MM.1S (cell line): ENCODE data around the gene ACE.

Experiments
- EZH2 ChIP-seq: fragments of 300-600 bp; sonication (generic); optimal IDR thresholded peaks from 2 replicates; pipeline ENCODE3; 2017; ENCODE audit warnings: low read depth, mild to moderate bottlenecking, antibody characterized with exemption, low read length, mixed read lengths
- EZH2phosphoT487 ChIP-seq: fragments of 300-600 bp; sonication (generic); IDR thresholded peaks from 2 replicates; pipeline ENCODE4 v1.6.1; 2018; ENCODE audit warnings: antibody characterized with exemption, low read length
- TF ChIP-seq, protein P1 (sequence below): fragments of 300-600 bp; sonication (generic); IDR thresholded peaks from 2 replicates; pipeline ENCODE4 v1.5.1; 2016; ENCODE audit warnings: antibody characterized with exemption, low read length, mixed read lengths

DNA sequence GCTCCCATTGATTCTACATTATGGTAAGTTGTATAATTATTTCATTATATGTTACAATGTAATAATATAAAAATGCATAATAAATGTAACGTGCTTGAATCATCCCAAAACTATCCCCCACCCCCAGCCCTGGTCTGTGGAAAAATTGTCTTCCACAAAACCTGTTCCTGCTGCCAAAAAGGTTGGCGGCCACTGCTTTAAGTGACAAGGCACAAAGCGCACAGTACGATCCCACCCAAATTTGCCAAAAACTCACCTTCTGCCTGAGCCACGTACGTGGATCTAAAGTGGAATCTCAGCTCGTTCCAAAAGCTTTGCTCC, 45.3 kb upstream of the ACE start:
- TF ChIP-seq, protein P1, sequence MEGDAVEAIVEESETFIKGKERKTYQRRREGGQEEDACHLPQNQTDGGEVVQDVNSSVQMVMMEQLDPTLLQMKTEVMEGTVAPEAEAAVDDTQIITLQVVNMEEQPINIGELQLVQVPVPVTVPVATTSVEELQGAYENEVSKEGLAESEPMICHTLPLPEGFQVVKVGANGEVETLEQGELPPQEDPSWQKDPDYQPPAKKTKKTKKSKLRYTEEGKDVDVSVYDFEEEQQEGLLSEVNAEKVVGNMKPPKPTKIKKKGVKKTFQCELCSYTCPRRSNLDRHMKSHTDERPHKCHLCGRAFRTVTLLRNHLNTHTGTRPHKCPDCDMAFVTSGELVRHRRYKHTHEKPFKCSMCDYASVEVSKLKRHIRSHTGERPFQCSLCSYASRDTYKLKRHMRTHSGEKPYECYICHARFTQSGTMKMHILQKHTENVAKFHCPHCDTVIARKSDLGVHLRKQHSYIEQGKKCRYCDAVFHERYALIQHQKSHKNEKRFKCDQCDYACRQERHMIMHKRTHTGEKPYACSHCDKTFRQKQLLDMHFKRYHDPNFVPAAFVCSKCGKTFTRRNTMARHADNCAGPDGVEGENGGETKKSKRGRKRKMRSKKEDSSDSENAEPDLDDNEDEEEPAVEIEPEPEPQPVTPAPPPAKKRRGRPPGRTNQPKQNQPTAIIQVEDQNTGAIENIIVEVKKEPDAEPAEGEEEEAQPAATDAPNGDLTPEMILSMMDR, result no peak
- TF ChIP-seq EZH2phosphoT487, result no peak
- no peak for TF ChIP-seq EZH2
